GM12892 (cell line): ENCODE measurements around the gene WDR27.

Experiments
- POLR2A ChIP-seq: IDR thresholded peaks from 2 replicates; pipeline ENCODE4 v1.6.1; 2011; ENCODE audit warnings: low read depth, low read length, control low read depth
- POLR2AphosphoS5 ChIP-seq: IDR thresholded peaks from 2 replicates; pipeline ENCODE4 v1.6.1; 2011; ENCODE audit warnings: low read depth, low read length, control low read depth

DNA sequence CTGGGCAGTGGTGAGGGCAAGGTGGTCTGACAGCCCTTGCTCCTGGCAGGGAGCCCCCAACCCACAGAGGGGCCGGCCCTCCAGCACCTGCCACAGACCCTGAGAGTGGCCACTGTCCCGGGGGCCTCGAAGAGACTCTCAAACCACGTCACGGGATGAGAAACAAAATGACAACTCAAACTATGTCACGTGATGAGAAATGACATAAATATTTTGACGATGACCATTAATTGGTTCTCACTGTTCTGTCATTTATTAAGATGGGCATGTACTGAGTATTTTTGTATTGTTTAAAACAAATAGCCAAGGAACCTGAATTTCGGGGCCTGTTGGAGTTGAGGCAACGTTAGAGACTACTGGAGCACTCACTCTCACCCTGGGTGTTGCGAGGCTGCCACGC lies 135.5 kb downstream of the WDR27 start:
- TF ChIP-seq POLR2AphosphoS5 (no peak), POLR2A (no peak)
